Vagina (tissue), 2 donors: ENCODE data around the gene ADAMTS17. TPM values are rescaled to one million over a fixed set of nuclear protein-coding genes. Genes with fewer than 3 reads are reported as not detected.
A peak's percentile ranks its signal among the peaks of the same experiment; 100 is the strongest.

Experiments used
- DNase-seq, 2 donors: peaks; one replicate each; pipeline ENCODE4 v3.0.0-alpha.2; 2017; ENCODE audit errors: extremely low spot score in 2 of 2
- H3K27ac ChIP-seq: fragments of 200-600 bp; sonication (generic); one replicate; pipeline ENCODE4 v1.5.1; 2019
- H3K27me3 ChIP-seq: fragments of 200-600 bp; sonication (generic); one replicate; pipeline ENCODE4 v1.5.1; 2019
- H3K36me3 ChIP-seq, 2 donors: fragments of 200-600 bp; sonication (generic); one replicate each; pipeline ENCODE4 v1.5.1; 2017 to 2019
- H3K4me1 ChIP-seq: fragments of 200-600 bp; sonication (generic); one replicate; pipeline ENCODE4 v1.5.1; 2019
- H3K4me3 ChIP-seq, 2 donors: fragments of 200-600 bp; sonication (generic); 1 replicate in 1 of 2; 2 replicates in 1 of 2; pipeline ENCODE4 v1.5.1; 2016 to 2019
- H3K9me3 ChIP-seq: fragments of 200-600 bp; sonication (generic); one replicate; pipeline ENCODE4 v1.5.1; 2019
- CTCF ChIP-seq, 3 experiments: fragments of 450-650 bp in 2 of 3; fragments of 200-600 bp in 1 of 3; sonication (generic) in 1 of 3; IDR thresholded peaks; one replicate each; pipeline ENCODE4 v1.5.1; 2017 to 2019; ENCODE audit warnings: antibody characterized with exemption in 3 of 3, mild to moderate bottlenecking in 2 of 3, moderate library complexity in 2 of 3
- POLR2A ChIP-seq, 2 donors: fragments of 450-650 bp; IDR thresholded peaks; one replicate each; pipeline ENCODE4 v1.6.1; 2017; ENCODE audit warnings: antibody characterized with exemption in 2 of 2, mild to moderate bottlenecking in 2 of 2, moderate library complexity in 2 of 2
- POLR2AphosphoS5 ChIP-seq, 2 donors: sonication (generic); formaldehyde crosslinking; IDR thresholded peaks; one replicate each; pipeline ENCODE4 v1.9.0; 2017; ENCODE audit warnings: antibody characterized with exemption in 2 of 2, mild to moderate bottlenecking in 2 of 2, low read depth in 1 of 2; ENCODE audit not compliant: insufficient read depth in 1 of 2
- intact Hi-C: fragments of 100-400 bp; cut with DNase I; formaldehyde crosslinking; loops from one replicate; pipeline ENCODE4 v1.15.1; 2023
- total RNA-seq: library from RNA; depleted of rRNA; stranded (reverse); fragments of >200 nt; gene quantifications from one replicate; pipeline ENCODE4 v1.2.3, GENCODE V29; 2016

ADAMTS17 gene
- total RNA-seq, 1 donor from 2014 or later = 16.0 TPM

- Histone ChIP-seq H3K36me3 (no peaks in the 10 kb centered on the region), H3K4me1 (no peaks in the 10 kb centered on the region), H3K4me3 (no peak overlapping the region), H3K27ac (no peak overlapping the region), H3K9me3 (no peaks in the 10 kb centered on the region), H3K27me3 (no peaks in the 10 kb centered on the region)
- no peak for TF ChIP-seq CTCF (IDR thresholded peaks at IDR 0.05)
- TF ChIP-seq POLR2AphosphoS5 (IDR thresholded peaks at IDR 0.05; ENCODE audit: insufficient read depth in 1 of 2, low read depth in 1 of 2) = no peak
- no peak for TF ChIP-seq POLR2A (IDR thresholded peaks at IDR 0.05)
- peak; percentile 54 to 67 for DNase-seq
- intact Hi-C loops = no loop called here
Observed at GRCh38 chr15:100095541-100096247, 246.1 kb downstream of the ADAMTS17 start.

GRCh38 chr15:100094127-100094510 is 247.7 kb downstream of the ADAMTS17 start:
- intact Hi-C loops = no loop called here
- Histone ChIP-seq H3K36me3 (no peaks in the 10 kb centered on the region), H3K9me3 (no peaks in the 10 kb centered on the region), H3K4me3 (no peak overlapping the region), H3K27ac (no peak overlapping the region), H3K27me3 (no peaks in the 10 kb centered on the region), H3K4me1 (no peaks in the 10 kb centered on the region)
- DNase-seq = peak; percentile 49 to 58
- TF ChIP-seq CTCF (IDR thresholded peaks at IDR 0.05) (no peak), POLR2A (IDR thresholded peaks at IDR 0.05) (no peak), POLR2AphosphoS5 (IDR thresholded peaks at IDR 0.05; ENCODE audit: insufficient read depth in 1 of 2, low read depth in 1 of 2) (no peak)

GRCh38 chr15:100093211-100094126 is 248.3 kb downstream of the ADAMTS17 start:
- TF ChIP-seq CTCF (IDR thresholded peaks at IDR 0.05) (no peak), POLR2AphosphoS5 (IDR thresholded peaks at IDR 0.05; ENCODE audit: insufficient read depth in 1 of 2, low read depth in 1 of 2) (no peak), POLR2A (IDR thresholded peaks at IDR 0.05) (no peak)

GRCh38 chr15:100092034-100092433 is 249.7 kb downstream of the ADAMTS17 start:
- DNase-seq = no peak
- no peaks in the 10 kb centered on the region for H3K36me3 ChIP-seq
- H3K9me3 ChIP-seq = no peaks in the 10 kb centered on the region
- H3K27ac ChIP-seq = no peak overlapping the region
- H3K4me1 ChIP-seq = no peaks in the 10 kb centered on the region
- TF ChIP-seq POLR2A (IDR thresholded peaks at IDR 0.05) = no peak
- TF ChIP-seq POLR2AphosphoS5 (IDR thresholded peaks at IDR 0.05; ENCODE audit: insufficient read depth in 1 of 2, low read depth in 1 of 2) = no peak
- no peak for TF ChIP-seq CTCF (IDR thresholded peaks at IDR 0.05)
- no peaks in the 10 kb centered on the region for H3K27me3 ChIP-seq
- H3K4me3 ChIP-seq = no peak overlapping the region
- intact Hi-C loops = no loop called here

More at GRCh38 chr15:100093211-100094126, 248.3 kb downstream of the ADAMTS17 start:
- H3K4me1 ChIP-seq = no peaks in the 10 kb centered on the region
- H3K27ac ChIP-seq = no peak overlapping the region
- H3K36me3 ChIP-seq = no peaks in the 10 kb centered on the region
- DNase-seq = peak; percentile 67 to 69
- no peaks in the 10 kb centered on the region for H3K9me3 ChIP-seq
- H3K27me3 ChIP-seq = no peaks in the 10 kb centered on the region
- intact Hi-C loops = no loop called here
- no peak overlapping the region for H3K4me3 ChIP-seq
